ENCODE results near the gene PRKG1.

PRKG1 gene

DNA sequence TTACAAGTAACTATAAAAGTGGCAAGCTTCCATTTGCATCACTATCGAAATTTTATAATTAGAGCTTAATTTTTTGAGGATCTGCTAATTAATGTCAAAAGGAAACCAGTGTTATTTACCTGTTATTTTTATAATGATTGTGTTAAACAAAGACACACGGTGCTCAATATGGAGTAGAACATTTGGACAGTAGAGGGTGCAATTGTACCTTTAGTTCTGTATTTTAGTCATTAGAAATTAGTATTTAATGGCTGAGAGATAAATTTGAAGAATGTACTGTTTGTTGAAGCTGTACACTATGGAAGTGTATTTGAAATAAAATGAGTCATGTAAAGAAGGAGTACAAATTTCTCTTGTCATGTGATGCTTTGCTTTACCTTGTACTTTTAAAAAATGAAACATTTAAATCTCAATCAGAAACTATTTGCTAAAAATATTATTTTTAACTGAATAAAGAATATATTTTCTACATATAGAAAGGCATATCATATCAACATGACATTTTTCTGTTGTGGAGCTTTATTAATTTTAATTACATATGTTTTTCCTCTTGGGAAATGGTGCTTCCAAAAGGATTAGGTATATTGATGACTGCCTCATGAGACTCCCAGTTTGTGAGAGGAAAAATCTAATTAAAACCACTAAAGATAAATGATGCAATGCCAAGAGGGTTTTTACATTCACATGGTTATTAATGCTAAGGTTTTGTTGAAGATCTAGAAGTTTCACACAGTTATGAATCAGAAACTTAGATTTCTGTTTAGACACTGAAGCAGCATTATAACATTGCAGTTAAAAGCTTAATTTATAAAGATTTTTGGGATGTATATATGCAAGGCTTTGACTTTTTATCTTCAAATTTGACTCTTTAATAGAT, 10.4 kb upstream of the PRKG1 start:
- H3K27ac Mint-ChIP-seq: no peak overlapping the region
- H3K36me3 Mint-ChIP-seq: no peaks in the 10 kb centered on the region
- ATAC-seq (ENCODE audit: low read depth) (no peak), DNase-seq (ENCODE audit: low spot score in 2 of 2) (no peak)
- no peaks in the 10 kb centered on the region for H3K27me3 Mint-ChIP-seq
- no peaks in the 10 kb centered on the region for H3K4me1 Mint-ChIP-seq
- H3K9me3 Mint-ChIP-seq: no peaks in the 10 kb centered on the region
- H3K4me3 Mint-ChIP-seq: no peak overlapping the region

DNA sequence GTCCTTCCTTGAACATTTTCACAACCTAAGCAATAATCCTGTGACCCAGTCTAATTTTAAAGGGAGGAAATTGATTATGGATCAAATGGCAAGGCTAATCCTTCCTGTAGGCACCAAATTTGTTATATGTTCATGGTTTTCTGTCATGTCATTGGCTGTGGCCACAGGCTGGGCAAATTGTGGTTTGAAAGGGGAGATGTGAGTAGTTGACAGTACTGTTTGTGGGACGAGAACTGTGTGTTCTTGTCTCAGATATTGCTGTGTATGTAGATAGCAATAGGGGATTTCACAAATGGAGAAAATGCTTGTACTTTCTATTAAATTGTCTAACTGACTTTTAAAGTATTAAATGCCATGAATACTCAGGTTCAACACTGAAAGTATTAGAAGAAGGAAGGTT, 8.1 kb upstream of the PRKG1 start:
- Mint-ChIP-seq H3K27ac (peak overlapping the region; percentile 5), H3K4me3 (no peak overlapping the region), H3K27me3 (peaks cover 2% of the 10 kb centered on the region), H3K9me3 (no peaks in the 10 kb centered on the region), H3K36me3 (no peaks in the 10 kb centered on the region), H3K4me1 (no peaks in the 10 kb centered on the region)
- ATAC-seq (ENCODE audit: low read depth): no peak
- no peak for DNase-seq (ENCODE audit: low spot score in 2 of 2)

DNA sequence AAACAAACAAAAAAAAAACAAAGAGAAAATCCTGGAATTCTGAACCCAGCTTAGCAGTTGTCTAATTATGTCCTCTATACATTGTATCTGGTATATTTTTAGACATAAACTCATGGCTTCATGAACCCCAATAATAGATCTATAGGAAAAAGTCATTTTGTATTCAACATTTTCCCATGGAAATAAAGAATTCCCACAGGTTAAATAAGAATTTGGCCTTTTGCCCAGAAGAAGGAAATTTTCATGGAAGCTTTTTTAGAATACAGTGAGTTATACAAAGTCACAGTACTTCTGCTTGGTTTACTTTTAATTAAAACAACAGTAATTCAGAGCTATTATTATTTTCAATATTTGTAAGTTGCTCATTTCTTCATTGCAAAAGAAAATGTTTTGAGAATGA, 2.1 kb upstream of the PRKG1 start:
- H3K27ac Mint-ChIP-seq: no peak overlapping the region
- H3K36me3 Mint-ChIP-seq: no peaks in the 10 kb centered on the region
- peaks cover 12% of the 10 kb centered on the region for H3K27me3 Mint-ChIP-seq
- H3K4me1 Mint-ChIP-seq: peaks cover 4% of the 10 kb centered on the region
- no peaks in the 10 kb centered on the region for H3K9me3 Mint-ChIP-seq
- ATAC-seq (ENCODE audit: low read depth) (no peak), DNase-seq (ENCODE audit: low spot score in 2 of 2) (no peak)
- no peak overlapping the region for H3K4me3 Mint-ChIP-seq

DNA sequence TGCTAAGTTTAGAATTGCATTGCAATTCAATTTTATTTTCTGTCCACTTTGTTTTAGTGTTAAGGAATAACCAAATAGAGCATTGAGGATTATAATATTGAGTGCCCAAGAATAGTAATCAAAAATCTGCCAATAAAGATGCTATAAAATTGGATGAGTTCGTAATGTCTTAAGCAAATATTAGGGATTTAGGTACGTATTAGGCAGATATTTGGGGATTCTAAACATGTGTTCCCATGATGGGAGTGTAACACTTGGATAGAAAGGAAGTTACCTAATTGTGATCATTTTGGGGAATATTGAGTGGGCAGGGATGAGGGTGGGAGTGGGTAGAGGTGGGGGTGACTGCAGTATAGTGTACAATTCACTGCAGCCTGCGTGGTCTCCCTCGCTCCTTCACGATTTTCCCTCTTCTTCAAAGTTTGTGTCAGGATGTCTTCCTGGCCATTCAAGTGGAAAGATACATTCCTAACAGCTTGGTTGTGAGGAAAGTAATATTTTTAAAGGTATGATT, 1.3 kb upstream of the PRKG1 start:
- no peak overlapping the region for H3K27ac Mint-ChIP-seq

DNA sequence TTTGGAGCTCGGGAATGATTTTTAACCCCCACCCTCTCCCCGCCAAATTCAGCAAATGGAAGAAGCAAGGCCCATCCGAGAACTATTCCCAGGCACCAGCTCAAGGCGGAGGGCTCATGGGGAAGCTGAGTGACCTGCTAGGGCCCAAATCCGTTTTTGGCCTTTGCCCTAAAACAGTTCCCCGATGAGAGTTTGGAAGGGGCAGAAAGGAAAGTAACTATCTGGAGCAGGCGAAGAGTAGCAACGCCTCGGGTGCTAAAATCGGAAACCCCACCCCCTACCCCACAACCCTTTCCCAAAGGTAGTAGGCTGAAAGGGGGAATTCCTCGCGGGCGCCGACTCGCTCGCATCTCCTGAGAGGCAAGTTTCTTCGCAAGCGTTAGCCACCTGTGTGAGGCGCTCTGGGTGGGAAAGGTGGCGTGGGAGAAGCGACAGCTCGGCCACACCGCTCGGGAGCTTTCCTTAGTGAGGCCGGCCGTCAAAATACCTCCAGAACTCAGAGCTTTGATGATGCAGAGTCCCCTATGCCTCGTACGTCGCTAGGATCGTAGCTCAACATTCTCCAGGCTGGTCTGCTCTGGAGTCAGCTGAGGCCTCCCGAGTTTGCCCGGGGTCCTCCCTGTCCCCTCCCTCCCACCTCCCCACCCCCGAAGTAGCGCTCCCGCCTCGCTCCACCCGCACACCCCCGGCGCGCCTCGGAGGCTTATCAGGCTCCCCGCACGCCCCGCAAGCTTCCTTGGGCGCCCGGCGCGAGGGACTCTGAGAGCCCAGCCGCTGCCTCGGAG, 642 bp upstream of the PRKG1 start:
- no peak for DNase-seq (ENCODE audit: low spot score in 2 of 2)
- Mint-ChIP-seq H3K27me3 (peaks cover 12% of the 10 kb centered on the region), H3K9me3 (no peaks in the 10 kb centered on the region), H3K4me1 (peaks cover 4% of the 10 kb centered on the region), H3K27ac (no peak overlapping the region), H3K4me3 (peak overlapping the region; percentile 17), H3K36me3 (no peaks in the 10 kb centered on the region)
- ATAC-seq (ENCODE audit: low read depth): no peak

More for the DNA sequence above, 1.3 kb upstream of the PRKG1 start:
- Mint-ChIP-seq H3K9me3 (no peaks in the 10 kb centered on the region), H3K27me3 (peaks cover 12% of the 10 kb centered on the region), H3K4me3 (no peak overlapping the region), H3K36me3 (no peaks in the 10 kb centered on the region), H3K4me1 (peaks cover 4% of the 10 kb centered on the region)
- ATAC-seq (ENCODE audit: low read depth) (no peak), DNase-seq (ENCODE audit: low spot score in 2 of 2) (no peak)

DNA sequence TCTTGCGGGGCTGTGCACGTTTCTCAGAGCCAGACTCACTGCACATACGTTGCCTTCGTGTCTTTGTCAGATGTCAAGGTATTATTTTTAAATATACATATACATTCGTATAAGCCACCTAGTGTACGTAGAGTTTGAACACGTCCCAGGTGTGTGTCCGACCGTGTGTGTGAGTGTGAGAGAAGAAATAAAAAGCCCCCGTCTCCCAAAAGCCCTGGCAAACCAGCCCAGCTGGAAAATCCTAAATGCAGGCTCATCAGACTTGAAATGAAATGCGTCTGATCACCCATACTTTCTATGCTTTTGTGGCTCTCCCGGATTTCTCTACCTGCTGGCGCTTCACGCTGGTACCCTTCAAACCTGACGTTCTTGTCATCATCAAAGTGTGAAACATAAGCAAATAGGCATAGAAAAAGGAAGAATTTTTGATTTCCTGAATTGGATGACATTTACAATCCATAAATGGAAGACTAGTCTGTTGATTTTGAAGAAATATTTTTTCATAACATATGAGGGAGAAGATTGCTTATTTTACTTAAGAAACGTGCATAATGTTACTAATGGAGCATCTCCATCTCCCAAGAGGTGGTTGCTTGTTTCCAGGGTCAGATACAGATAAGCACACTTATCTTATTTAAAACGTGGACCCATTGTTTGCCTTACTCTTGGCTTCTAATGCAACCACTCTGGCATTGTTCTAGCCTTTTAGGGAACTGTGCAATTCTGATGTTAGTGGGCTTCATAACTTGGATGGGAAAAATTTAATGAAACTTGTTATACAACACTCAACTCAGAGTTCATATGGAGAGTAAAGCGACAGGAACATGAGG, 971 bp downstream of the PRKG1 start:
- Mint-ChIP-seq H3K36me3 (no peaks in the 10 kb centered on the region), H3K4me1 (peaks cover 4% of the 10 kb centered on the region), H3K27me3 (peaks cover 13% of the 10 kb centered on the region), H3K27ac (no peak overlapping the region), H3K4me3 (peak overlapping the region; percentile 16), H3K9me3 (no peaks in the 10 kb centered on the region)
- no peak for DNase-seq (ENCODE audit: low spot score in 2 of 2)
- ATAC-seq (ENCODE audit: low read depth): no peak

DNA sequence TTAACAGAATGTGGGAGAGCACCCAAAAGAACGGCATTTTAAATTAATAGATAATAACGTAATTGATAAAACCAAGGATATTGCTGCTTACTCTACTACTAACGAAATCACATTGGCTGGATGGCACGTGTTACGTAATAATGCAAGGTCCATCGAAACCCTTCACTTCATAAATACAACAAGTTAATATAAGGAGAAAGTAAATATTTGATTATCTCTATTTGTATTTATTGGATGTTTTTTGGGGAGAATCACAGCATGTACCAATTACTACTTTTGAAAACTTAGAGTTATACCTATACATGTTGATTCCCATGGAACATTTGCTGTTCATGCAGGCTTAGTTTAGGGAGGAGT, 1.6 kb downstream of the PRKG1 start:
- Mint-ChIP-seq H3K4me3 (no peak overlapping the region), H3K27me3 (peaks cover 13% of the 10 kb centered on the region), H3K27ac (no peak overlapping the region), H3K36me3 (no peaks in the 10 kb centered on the region), H3K9me3 (no peaks in the 10 kb centered on the region), H3K4me1 (peaks cover 4% of the 10 kb centered on the region)
- DNase-seq (ENCODE audit: low spot score in 2 of 2): no peak
- no peak for ATAC-seq (ENCODE audit: low read depth)

DNA sequence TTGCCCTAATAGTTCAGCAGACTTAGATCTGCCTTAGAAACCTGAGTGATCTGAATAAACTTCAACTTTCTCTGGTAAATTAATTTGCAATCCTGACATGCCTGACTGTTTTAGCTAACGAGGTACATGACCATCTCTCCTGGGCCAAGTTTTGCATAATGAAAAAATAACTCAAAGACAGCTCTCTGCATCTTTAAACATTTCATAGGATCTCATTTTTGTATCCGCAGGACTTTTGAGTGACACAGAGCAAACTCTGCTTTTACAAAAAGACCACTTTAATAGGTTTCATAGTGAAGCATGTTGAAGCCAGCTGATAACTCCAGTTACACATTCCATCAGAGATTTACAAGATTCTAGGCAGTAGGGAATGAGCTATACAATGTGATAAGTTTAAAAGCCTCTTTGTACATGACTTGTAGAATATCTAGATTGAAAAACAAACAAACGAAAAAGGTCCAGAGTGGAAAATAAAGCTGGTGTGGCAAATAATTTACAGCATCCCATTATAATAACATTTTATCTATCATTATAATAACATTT, 2.1 kb downstream of the PRKG1 start:
- ATAC-seq (ENCODE audit: low read depth) (no peak), DNase-seq (ENCODE audit: low spot score in 2 of 2) (no peak)
- H3K27me3 Mint-ChIP-seq: peaks cover 15% of the 10 kb centered on the region
- H3K9me3 Mint-ChIP-seq: no peaks in the 10 kb centered on the region
- no peaks in the 10 kb centered on the region for H3K36me3 Mint-ChIP-seq
- peaks cover 4% of the 10 kb centered on the region for H3K4me1 Mint-ChIP-seq
- H3K27ac Mint-ChIP-seq: no peak overlapping the region
- no peak overlapping the region for H3K4me3 Mint-ChIP-seq

DNA sequence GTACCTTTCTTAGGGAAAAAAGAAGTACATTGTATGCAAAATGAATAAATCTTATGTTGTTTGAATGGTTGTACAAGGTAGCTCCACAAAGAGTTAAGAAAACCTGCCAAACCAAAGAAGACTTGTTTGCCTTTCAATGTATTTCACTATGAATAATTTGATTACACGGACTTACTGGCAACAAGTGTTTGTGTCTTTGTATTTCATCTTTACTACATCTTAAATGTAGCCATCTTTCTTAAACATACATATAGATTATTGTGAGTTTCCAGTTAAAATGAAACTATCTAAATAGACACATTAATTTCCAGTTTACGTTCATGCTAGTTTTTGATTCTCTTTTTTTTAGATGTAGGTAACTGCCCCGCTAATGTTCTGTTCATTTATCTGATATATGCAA, 2.8 kb downstream of the PRKG1 start:
- peaks cover 4% of the 10 kb centered on the region for H3K4me1 Mint-ChIP-seq
- DNase-seq (ENCODE audit: low spot score in 2 of 2) (no peak), ATAC-seq (ENCODE audit: low read depth) (no peak)
- no peak overlapping the region for H3K4me3 Mint-ChIP-seq
- no peak overlapping the region for H3K27ac Mint-ChIP-seq
- no peaks in the 10 kb centered on the region for H3K36me3 Mint-ChIP-seq
- peaks cover 15% of the 10 kb centered on the region for H3K27me3 Mint-ChIP-seq
- H3K9me3 Mint-ChIP-seq: no peaks in the 10 kb centered on the region

DNA sequence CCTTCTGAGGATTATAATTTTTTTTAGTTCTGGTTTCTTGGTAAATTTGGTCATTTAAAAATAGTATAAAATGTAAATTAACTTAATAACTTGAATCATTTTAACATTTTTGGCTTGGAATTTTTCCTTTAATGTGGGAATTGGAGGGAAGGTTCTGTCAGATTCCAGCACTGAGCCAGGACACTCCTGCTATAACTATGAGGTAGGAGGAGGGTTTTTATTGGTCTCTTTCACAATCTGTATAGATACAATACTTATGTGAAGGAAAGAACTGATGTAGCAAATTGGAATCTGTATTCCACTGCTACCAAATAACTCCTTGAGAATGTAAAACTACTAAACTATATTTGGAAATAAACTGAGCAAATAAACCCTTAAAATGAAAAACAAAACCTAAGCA, 3.2 kb downstream of the PRKG1 start:
- Mint-ChIP-seq H3K9me3 (no peaks in the 10 kb centered on the region), H3K4me1 (peaks cover 4% of the 10 kb centered on the region), H3K4me3 (no peak overlapping the region), H3K27ac (no peak overlapping the region), H3K36me3 (no peaks in the 10 kb centered on the region), H3K27me3 (peaks cover 15% of the 10 kb centered on the region)
- DNase-seq (ENCODE audit: low spot score in 2 of 2) (no peak), ATAC-seq (ENCODE audit: low read depth) (no peak)

DNA sequence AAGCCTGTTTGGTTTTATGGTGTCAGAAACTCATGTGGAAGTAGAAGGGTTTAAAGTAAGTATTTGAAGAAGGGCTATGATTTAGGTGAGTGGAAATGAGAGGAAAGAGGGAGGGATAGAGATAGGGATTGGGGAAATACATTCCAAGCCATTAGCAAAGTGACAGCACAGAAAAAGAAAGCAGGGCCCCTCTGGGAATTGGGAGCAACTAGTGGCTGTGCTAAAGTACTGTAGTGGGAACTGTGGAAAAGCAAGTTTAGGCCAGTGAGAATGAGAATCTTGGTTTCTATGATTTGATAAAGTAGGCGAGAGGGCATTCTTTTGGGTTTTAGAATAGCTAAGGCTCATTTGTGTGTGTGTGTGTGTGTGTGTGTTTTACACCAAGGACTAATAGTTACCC, 5.0 kb downstream of the PRKG1 start:
- DNase-seq (ENCODE audit: low spot score in 2 of 2): no peak
- Mint-ChIP-seq H3K4me3 (no peak overlapping the region), H3K27me3 (peaks cover 10% of the 10 kb centered on the region), H3K27ac (no peak overlapping the region), H3K4me1 (peaks cover 2% of the 10 kb centered on the region), H3K9me3 (no peaks in the 10 kb centered on the region), H3K36me3 (no peaks in the 10 kb centered on the region)
- ATAC-seq (ENCODE audit: low read depth): no peak

DNA sequence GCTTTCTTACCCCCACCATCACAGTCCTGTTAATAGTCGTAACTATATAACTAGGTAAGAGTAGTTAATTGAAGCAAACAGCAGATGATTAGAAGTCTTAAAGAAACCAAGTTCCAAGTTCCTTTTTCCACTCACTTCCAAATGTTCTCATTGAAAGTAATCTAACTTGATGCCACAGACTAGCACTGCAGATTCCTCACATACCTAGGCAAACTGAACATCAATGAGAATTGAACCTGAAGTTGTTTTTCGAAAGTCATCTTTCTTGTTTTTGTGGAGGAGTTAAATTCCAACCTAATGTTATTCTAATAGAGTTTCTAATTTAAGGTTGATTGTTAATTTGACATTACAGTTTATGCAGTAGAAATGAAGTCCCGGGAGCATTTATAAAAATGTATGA, 5.5 kb downstream of the PRKG1 start:
- H3K36me3 Mint-ChIP-seq: no peaks in the 10 kb centered on the region
- H3K4me3 Mint-ChIP-seq: no peak overlapping the region
- no peaks in the 10 kb centered on the region for H3K9me3 Mint-ChIP-seq
- no peak for DNase-seq (ENCODE audit: low spot score in 2 of 2)
- ATAC-seq (ENCODE audit: low read depth): no peak
- H3K4me1 Mint-ChIP-seq: no peaks in the 10 kb centered on the region
- H3K27ac Mint-ChIP-seq: no peak overlapping the region
- peaks cover 9% of the 10 kb centered on the region for H3K27me3 Mint-ChIP-seq

DNA sequence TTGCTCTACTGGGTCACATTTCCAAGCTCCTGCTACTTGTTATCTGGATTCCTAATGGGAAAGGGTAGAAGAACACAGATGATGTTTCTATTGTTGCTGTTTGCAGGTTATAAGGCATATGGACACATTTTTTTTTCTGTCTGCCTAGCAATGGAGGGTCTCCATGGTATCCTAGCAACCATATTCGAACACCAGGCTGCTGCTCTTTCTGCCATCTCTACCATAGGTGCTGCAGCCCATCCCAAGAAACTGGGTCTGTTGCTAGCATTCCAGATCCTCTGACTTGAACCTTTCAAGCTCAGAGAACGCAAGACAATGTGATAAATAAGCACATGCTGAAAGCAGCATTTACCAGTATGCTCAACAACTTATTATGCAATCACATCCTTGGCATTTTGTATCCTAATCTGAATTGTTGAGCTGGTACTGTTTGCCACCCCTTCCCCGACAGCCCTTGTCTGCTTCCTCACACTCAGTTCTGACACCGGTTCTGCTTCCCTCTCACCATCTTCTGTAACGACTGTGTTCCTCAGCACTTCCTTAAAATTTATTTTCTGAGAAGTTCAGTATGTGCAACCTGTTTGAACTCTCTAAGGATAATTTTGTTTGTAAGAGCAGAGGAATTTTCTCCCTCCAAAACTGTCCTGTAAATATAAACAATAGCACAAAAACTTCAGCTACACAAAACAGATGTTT, 6.2 kb downstream of the PRKG1 start:
- no peak overlapping the region for H3K27ac Mint-ChIP-seq
- no peak for ATAC-seq (ENCODE audit: low read depth)
- H3K9me3 Mint-ChIP-seq: no peaks in the 10 kb centered on the region
- DNase-seq (ENCODE audit: low spot score in 2 of 2): no peak
- peaks cover 9% of the 10 kb centered on the region for H3K27me3 Mint-ChIP-seq
- H3K4me3 Mint-ChIP-seq: no peak overlapping the region
- H3K36me3 Mint-ChIP-seq: no peaks in the 10 kb centered on the region
- H3K4me1 Mint-ChIP-seq: no peaks in the 10 kb centered on the region
